A673 (cell line): ENCODE data around the gene SMURF1. TPM values are rescaled to one million over a fixed set of nuclear protein-coding genes. Genes with fewer than 3 reads are reported as not detected.

Source experiments
- BruUV-seq: library from RNA; stranded (reverse); fragments of 400-500 nt; replicated peaks from 2 replicates; lab custom pipeline; 2021; lab: Mats Ljungman, UMichigan
- CTCF ChIA-PET: fragments of 300-600 bp; sonication (Branson Sonifier 250); formaldehyde crosslinking; loops from one replicate; lab custom pipeline; 2022; ENCODE audit warnings: antibody characterized with exemption; lab: Charles Lee
- POLR2A ChIA-PET: fragments of 300-600 bp; sonication (Branson Sonifier 250); formaldehyde crosslinking; loops from one replicate; lab custom pipeline; 2022; ENCODE audit warnings: antibody characterized with exemption; ENCODE audit not compliant: low non-redundant PET; lab: Charles Lee
- DNase-seq: peaks from one replicate; pipeline ENCODE4 v3.0.0-alpha.2; 2015; ENCODE audit warnings: low spot score
- H3K27ac ChIP-seq: fragments of 200-600 bp; sonication (generic); 2 replicates; pipeline ENCODE4 v1.5.1; 2016; ENCODE audit warnings: mixed run types, low read depth, mild to moderate bottlenecking, mixed read lengths, antibody characterized with exemption, low read length; ENCODE audit not compliant: poor library complexity, severe bottlenecking
- H3K27me3 ChIP-seq: fragments of 200-600 bp; sonication (generic); replicated peaks from 2 replicates; pipeline ENCODE4 v1.6.1; 2017; ENCODE audit warnings: mixed run types, low read depth, mild to moderate bottlenecking, mixed read lengths, antibody characterized with exemption, low read length; ENCODE audit not compliant: insufficient read depth, poor library complexity
- H3K36me3 ChIP-seq: fragments of 200-600 bp; sonication (generic); 2 replicates; pipeline ENCODE4 v1.6.1; 2016; ENCODE audit warnings: mixed run types, mild to moderate bottlenecking, mixed read lengths, antibody characterized with exemption, low read length; ENCODE audit not compliant: insufficient read depth, poor library complexity, severe bottlenecking
- H3K4me1 ChIP-seq: fragments of 200-600 bp; sonication (generic); 2 replicates; pipeline ENCODE4 v1.6.1; 2017; ENCODE audit warnings: mixed run types, mild to moderate bottlenecking, mixed read lengths, antibody characterized with exemption, low read length; ENCODE audit not compliant: insufficient read depth, poor library complexity, severe bottlenecking
- H3K4me3 ChIP-seq: fragments of 200-600 bp; sonication (generic); 2 replicates; pipeline ENCODE4 v1.5.1; 2016; ENCODE audit warnings: low read depth, mixed run types, mild to moderate bottlenecking, mixed read lengths, low read length; ENCODE audit not compliant: poor library complexity, severe bottlenecking
- H3K9me3 ChIP-seq: fragments of 200-600 bp; sonication (generic); 2 replicates; pipeline ENCODE4 v1.6.1; 2016; ENCODE audit warnings: mixed run types, low read depth, mild to moderate bottlenecking, mixed read lengths, antibody characterized with exemption, low read length; ENCODE audit not compliant: poor library complexity, severe bottlenecking
- EZH2 ChIP-seq: fragments of 200-600 bp; sonication (generic); IDR thresholded peaks from 2 replicates; pipeline ENCODE4 v1.6.1; 2017; ENCODE audit warnings: borderline replicate concordance, low read depth, mild to moderate bottlenecking, mixed read lengths, antibody characterized with exemption, low read length; ENCODE audit not compliant: poor library complexity, severe bottlenecking
- intact Hi-C: fragments of 100-400 bp; cut with micrococcal nuclease; formaldehyde crosslinking; loops from one replicate; pipeline ENCODE4 v1.10.0; 2022; ENCODE audit not compliant: unreplicated experiment
- total RNA-seq: library from RNA; stranded (reverse); gene quantifications from 2 replicates; pipeline ENCODE4 v1.2.3, GENCODE V29; 2021
- TF ChIP-seq, protein P1 (sequence below): fragments of 300-800, 200-600 bp; sonication (generic); conservative IDR thresholded peaks from 2 replicates; pipeline ENCODE4 v1.5.1; 2017; ENCODE audit warnings: low read depth, mild to moderate bottlenecking, antibody characterized with exemption, low read length, moderate library complexity, mixed read lengths

Gene SMURF1
- total RNA-seq, 1 experiment from 2014 or later: 16.5 TPM

DNA sequence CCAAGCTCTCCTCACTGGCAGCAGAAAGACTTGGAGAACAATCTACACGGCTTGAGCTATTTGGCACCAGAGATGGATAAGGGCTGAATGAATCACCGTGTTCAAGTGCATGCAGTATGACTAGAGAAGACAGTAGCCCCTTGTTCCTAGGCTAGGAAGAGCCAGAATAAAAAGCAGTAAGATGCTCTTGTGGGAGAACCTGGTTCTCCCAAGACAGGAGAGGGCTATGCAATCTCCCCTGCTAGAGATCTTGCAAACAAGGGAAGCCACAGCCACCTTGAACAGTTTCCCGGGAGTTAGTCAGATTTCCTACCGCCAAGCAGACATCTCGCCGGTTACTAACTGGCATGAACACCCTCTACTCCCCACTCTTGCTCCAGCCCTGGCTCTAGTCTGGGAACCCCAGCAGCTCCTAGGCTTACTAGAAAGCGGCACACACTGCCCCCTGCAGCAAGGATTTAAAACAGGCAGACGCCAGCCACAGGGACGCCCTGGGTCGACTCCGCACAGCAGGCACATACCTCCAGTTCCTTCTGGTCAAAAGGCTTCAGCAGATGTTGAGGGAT is 107.3 kb downstream of the SMURF1 start:
- intact Hi-C loops: no loop called here
- no peak overlapping the region for H3K4me3 ChIP-seq
- no TSS peak for BruUV-seq
- H3K4me1 ChIP-seq: no peaks in the 10 kb centered on the region
- peaks cover 82% of the 10 kb centered on the region for H3K36me3 ChIP-seq
- H3K27ac ChIP-seq: no peak overlapping the region
- H3K27me3 ChIP-seq: no peaks in the 10 kb centered on the region
- DNase-seq: peak; percentile 43
- ChIA-PET CTCF (interaction anchor here (0.6 kb wide), 4 partner anchors 84 to 321 kb away, joined by 3 to 4 read pairs (median 3); no protein-coding TSS in a partner anchor), POLR2A (interaction anchor here (0.6 kb wide), 1 partner anchor 29 kb away, joined by 10 read pairs; no protein-coding TSS in a partner anchor)
- TF ChIP-seq EZH2: no peak
- TF ChIP-seq, protein P1, sequence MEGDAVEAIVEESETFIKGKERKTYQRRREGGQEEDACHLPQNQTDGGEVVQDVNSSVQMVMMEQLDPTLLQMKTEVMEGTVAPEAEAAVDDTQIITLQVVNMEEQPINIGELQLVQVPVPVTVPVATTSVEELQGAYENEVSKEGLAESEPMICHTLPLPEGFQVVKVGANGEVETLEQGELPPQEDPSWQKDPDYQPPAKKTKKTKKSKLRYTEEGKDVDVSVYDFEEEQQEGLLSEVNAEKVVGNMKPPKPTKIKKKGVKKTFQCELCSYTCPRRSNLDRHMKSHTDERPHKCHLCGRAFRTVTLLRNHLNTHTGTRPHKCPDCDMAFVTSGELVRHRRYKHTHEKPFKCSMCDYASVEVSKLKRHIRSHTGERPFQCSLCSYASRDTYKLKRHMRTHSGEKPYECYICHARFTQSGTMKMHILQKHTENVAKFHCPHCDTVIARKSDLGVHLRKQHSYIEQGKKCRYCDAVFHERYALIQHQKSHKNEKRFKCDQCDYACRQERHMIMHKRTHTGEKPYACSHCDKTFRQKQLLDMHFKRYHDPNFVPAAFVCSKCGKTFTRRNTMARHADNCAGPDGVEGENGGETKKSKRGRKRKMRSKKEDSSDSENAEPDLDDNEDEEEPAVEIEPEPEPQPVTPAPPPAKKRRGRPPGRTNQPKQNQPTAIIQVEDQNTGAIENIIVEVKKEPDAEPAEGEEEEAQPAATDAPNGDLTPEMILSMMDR: peak; percentile 60
- H3K9me3 ChIP-seq: no peaks in the 10 kb centered on the region

DNA sequence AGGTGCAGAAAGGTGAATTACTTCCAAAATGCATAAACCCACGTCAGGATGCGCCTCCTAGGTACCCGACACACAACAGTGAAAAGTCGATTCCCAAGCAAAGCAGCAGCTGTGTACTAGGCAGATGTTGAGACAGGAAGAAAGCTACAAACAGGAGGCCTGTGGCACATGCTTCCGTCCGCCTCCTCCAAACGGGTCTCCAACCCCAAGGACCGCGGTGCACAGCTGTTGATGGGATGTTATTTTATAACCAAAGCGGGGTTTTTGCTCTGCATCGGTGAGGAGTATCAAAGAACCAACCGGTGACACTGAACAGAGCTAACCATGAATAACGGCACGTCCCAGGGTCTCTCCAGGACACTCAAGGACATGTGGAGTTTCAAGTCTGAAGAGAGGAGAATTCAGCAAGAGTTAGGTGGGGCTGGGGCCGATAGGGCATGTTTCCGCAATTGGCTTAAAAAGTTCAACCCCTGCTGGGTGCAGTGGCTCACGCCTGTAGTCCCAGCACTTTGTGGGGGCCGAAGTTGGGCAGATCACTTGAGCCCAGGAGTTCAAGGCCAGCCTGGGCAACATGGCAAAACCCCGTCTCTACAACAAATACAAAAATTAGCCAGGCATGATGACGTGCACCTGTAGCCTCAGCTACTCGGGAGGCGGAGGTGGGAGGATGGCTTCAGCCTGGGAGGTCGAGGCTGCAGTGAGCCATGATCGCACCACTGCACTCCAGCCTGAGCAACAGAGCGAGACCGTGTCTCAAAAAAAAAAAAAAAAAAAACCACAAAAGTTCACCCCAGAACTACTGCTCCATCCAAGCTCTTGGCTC is 108.0 kb downstream of the SMURF1 start:
- no peaks in the 10 kb centered on the region for H3K4me1 ChIP-seq
- CTCF ChIA-PET: interaction anchor here (0.6 kb wide), 4 partner anchors 85 to 322 kb away, joined by 3 to 4 read pairs (median 3); no protein-coding TSS in a partner anchor
- BruUV-seq: no TSS peak
- H3K27ac ChIP-seq: no peak overlapping the region
- H3K27me3 ChIP-seq: no peaks in the 10 kb centered on the region
- TF ChIP-seq, protein P1: no peak
- no peak for TF ChIP-seq EZH2
- intact Hi-C loops: no loop called here
- no peak overlapping the region for H3K4me3 ChIP-seq
- POLR2A ChIA-PET: interaction anchor here (0.6 kb wide), 1 partner anchor 29 kb away, joined by 10 read pairs; no protein-coding TSS in a partner anchor
- peaks cover 83% of the 10 kb centered on the region for H3K36me3 ChIP-seq
- H3K9me3 ChIP-seq: no peaks in the 10 kb centered on the region
- DNase-seq: no peak

DNA sequence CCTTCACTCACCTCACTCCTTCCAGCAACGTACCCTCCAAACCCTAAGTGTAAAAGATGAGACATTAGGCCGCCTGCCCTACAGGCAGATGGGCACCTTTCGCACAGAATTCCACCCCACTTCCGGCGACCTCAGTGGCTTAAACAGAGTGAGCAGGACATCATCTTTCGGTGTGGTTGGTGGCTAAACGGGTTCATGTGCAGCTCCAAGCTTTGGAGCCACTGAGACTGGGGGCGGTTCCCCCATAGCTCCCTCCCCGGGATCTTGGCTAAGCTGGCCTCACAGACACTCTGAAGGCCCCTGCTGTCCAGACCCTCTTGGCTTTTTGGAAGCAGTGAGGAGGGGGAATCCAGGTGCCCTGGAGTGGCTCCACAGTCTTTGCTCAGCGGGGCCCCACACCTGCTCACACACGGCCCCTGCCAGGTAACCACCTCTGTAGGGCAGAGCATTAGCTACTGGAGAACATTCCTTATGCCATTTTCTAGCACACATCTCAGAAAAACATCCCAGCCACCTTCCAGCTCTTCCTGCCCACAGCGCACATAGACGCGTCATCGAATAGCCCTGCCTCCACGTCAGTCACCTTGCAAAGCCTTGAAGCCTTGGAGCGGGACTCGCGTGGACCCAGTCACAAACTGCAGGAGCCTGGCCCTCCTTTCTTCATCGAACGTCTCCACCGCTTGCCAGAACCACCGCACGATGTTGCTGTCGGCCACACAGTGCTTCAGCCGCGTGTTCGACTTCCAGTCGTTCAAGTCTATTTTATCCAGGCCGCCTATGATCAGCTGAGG is 108.8 kb downstream of the SMURF1 start:
- DNase-seq: no peak
- intact Hi-C loops: no loop called here
- CTCF ChIA-PET: no interaction called here
- H3K4me3 ChIP-seq: no peak overlapping the region
- no peaks in the 10 kb centered on the region for H3K4me1 ChIP-seq
- peaks cover 83% of the 10 kb centered on the region for H3K36me3 ChIP-seq
- no peaks in the 10 kb centered on the region for H3K27me3 ChIP-seq
- BruUV-seq: no TSS peak
- no peak overlapping the region for H3K27ac ChIP-seq
- POLR2A ChIA-PET: no interaction called here
- TF ChIP-seq EZH2: no peak
- TF ChIP-seq, protein P1: no peak
- no peaks in the 10 kb centered on the region for H3K9me3 ChIP-seq
